CD14-positive monocyte (primary cell): ENCODE measurements around the gene BLZF1. TPM values are rescaled to one million over a fixed set of nuclear protein-coding genes. Genes with fewer than 3 reads are reported as not detected.

Experiments
- DNase-seq, 3 donors: peaks; one replicate each; pipeline ENCODE4 v3.0.0-alpha.2; 2011 to 2022
- H2AFZ ChIP-seq: 2 replicates; pipeline ENCODE4 v1.6.0; 2012; ENCODE audit warnings: mild to moderate bottlenecking, low read depth, low read length, inconsistent platforms; ENCODE audit not compliant: insufficient read depth, poor library complexity, severe bottlenecking
- H3K27ac ChIP-seq, 2 donors: 1 replicate in 1 of 2; 2 replicates in 1 of 2; pipeline ENCODE4 v1.5.1; 2012 to 2013; ENCODE audit warnings: low read length in 2 of 2, control low read depth in 1 of 2, inconsistent platforms in 1 of 2, low read depth in 1 of 2, mild to moderate bottlenecking in 1 of 2
- H3K27me3 ChIP-seq, 2 donors: one replicate each; pipeline versions ENCODE4 v1.6.0 to v1.6.1; 2011 to 2013; ENCODE audit warnings: low read length in 2 of 2; ENCODE audit not compliant: control insufficient read depth in 2 of 2, insufficient read depth in 2 of 2
- H3K36me3 ChIP-seq, 2 donors: replicated peaks in 1 of 2; 1 replicate in 1 of 2; 2 replicates in 1 of 2; pipeline versions ENCODE4 v1.5.1 to v1.6.1; 2012 to 2013; ENCODE audit warnings: low read length in 2 of 2, control low read depth in 1 of 2, inconsistent platforms in 1 of 2, mild to moderate bottlenecking in 1 of 2; ENCODE audit not compliant: insufficient read depth in 2 of 2, control insufficient read depth in 1 of 2
- H3K4me1 ChIP-seq, 2 donors: 1 replicate in 1 of 2; 2 replicates in 1 of 2; pipeline versions ENCODE4 v1.5.1 to v1.6.1; 2012 to 2013; ENCODE audit warnings: low read length in 2 of 2, control low read depth in 1 of 2, inconsistent platforms in 1 of 2, mild to moderate bottlenecking in 1 of 2, moderate library complexity in 1 of 2; ENCODE audit not compliant: insufficient read depth in 2 of 2, control insufficient read depth in 1 of 2
- H3K4me2 ChIP-seq: replicated peaks from 2 replicates; pipeline ENCODE3; 2012; ENCODE audit warnings: low read length, moderate library complexity, mild to moderate bottlenecking; ENCODE audit not compliant: poor library complexity, severe bottlenecking; ENCODE audit errors: extremely low read depth
- H3K4me3 ChIP-seq, 3 experiments: fragments of 200-600 bp in 1 of 3; sonication (generic) in 1 of 3; replicated peaks in 1 of 3; 1 replicate in 2 of 3; 2 replicates in 1 of 3; pipeline ENCODE4 v1.5.1; 2011 to 2013; ENCODE audit warnings: low read length in 3 of 3, mild to moderate bottlenecking in 3 of 3, control low read depth in 2 of 3, low read depth in 2 of 3, inconsistent platforms in 1 of 3, moderate library complexity in 1 of 3
- H3K79me2 ChIP-seq: 2 replicates; pipeline ENCODE4 v1.6.0; 2012; ENCODE audit warnings: mild to moderate bottlenecking, control low read depth, inconsistent platforms, low read length, moderate library complexity; ENCODE audit not compliant: insufficient read depth
- H3K9ac ChIP-seq: 2 replicates; pipeline ENCODE4 v1.6.0; 2017; ENCODE audit warnings: low read length, mild to moderate bottlenecking; ENCODE audit not compliant: insufficient read depth, poor library complexity, severe bottlenecking
- H3K9me3 ChIP-seq, 2 donors: replicated peaks in 1 of 2; 1 replicate in 1 of 2; 2 replicates in 1 of 2; pipeline versions ENCODE4 v1.5.1 to v1.6.1; 2012 to 2013; ENCODE audit warnings: low read length in 2 of 2, control low read depth in 1 of 2; ENCODE audit not compliant: control insufficient read depth in 1 of 2, insufficient read depth in 1 of 2
- H4K20me1 ChIP-seq: 2 replicates; pipeline ENCODE4 v1.6.0; 2012; ENCODE audit warnings: mild to moderate bottlenecking, low read length, control low read depth, moderate library complexity; ENCODE audit not compliant: insufficient read depth
- H3K27ac Mint-ChIP-seq, 7 donors: one replicate each; pipeline ENCODE4 v1.8.0; 2020; ENCODE audit warnings: mild to moderate bottlenecking in 7 of 7, mixed read lengths in 7 of 7, moderate library complexity in 6 of 7, inconsistent platforms in 2 of 7
- H3K27me3 Mint-ChIP-seq, 3 donors: one replicate each; pipeline ENCODE4 v1.8.0; 2021 to 2022; ENCODE audit warnings: low read depth in 3 of 3, mild to moderate bottlenecking in 3 of 3, mixed read lengths in 3 of 3, moderate library complexity in 3 of 3, inconsistent platforms in 1 of 3
- H3K36me3 Mint-ChIP-seq, 2 donors: one replicate each; pipeline ENCODE4 v1.8.0; 2020; ENCODE audit warnings: mixed read lengths in 2 of 2, inconsistent platforms in 1 of 2, mild to moderate bottlenecking in 1 of 2
- H3K4me1 Mint-ChIP-seq: one replicate; pipeline ENCODE4 v1.8.0; 2020; ENCODE audit warnings: mild to moderate bottlenecking, mixed read lengths
- H3K4me3 Mint-ChIP-seq, 2 donors: one replicate each; pipeline ENCODE4 v1.8.0; 2020; ENCODE audit warnings: mild to moderate bottlenecking in 2 of 2, mixed read lengths in 2 of 2, moderate library complexity in 1 of 2
- H3K9me3 Mint-ChIP-seq, 7 donors: one replicate each; pipeline ENCODE4 v1.8.0; 2020 to 2022; ENCODE audit warnings: mixed read lengths in 7 of 7, mild to moderate bottlenecking in 6 of 7, moderate library complexity in 6 of 7, inconsistent platforms in 2 of 7
- WGBS: methylation state at CpG from one replicate; pipeline ENCODE4 v1.1.5; 2013; ENCODE audit warnings: missing lambda C conversion rate; ENCODE audit not compliant: insufficient coverage; 5-methylcytosine and 5-hydroxymethylcytosine counted together
- intact Hi-C, 2 donors: fragments of 100-400 bp; cut with micrococcal nuclease; formaldehyde crosslinking; loops; one replicate each; pipeline versions ENCODE4 v1.15.0 to v1.15.1; 2023
- polyA plus RNA-seq, 3 donors: library from polyadenylated mRNA; depleted of rRNA in 1 of 3; unstranded in 2 of 3; stranded (reverse) in 1 of 3; fragments of 300-500 nt in 2 of 3; fragments of >200 nt in 1 of 3; fragmentation: Illumina TruSeq in 2 of 3; gene quantifications; 1 replicate in 2 of 3; 2 replicates in 1 of 3; pipeline ENCODE4 v1.2.3, GENCODE V29; 2012 to 2021
- TF ChIP-seq, protein P1 (sequence below): fragments of 200-600 bp; IDR thresholded peaks from one replicate; pipeline ENCODE4 v1.8.0; 2022; ENCODE audit warnings: antibody characterized with exemption, mild to moderate bottlenecking

Gene BLZF1
- polyA plus RNA-seq, 3 donors = 4.8 to 7.9 (median 5.5) TPM

DNA sequence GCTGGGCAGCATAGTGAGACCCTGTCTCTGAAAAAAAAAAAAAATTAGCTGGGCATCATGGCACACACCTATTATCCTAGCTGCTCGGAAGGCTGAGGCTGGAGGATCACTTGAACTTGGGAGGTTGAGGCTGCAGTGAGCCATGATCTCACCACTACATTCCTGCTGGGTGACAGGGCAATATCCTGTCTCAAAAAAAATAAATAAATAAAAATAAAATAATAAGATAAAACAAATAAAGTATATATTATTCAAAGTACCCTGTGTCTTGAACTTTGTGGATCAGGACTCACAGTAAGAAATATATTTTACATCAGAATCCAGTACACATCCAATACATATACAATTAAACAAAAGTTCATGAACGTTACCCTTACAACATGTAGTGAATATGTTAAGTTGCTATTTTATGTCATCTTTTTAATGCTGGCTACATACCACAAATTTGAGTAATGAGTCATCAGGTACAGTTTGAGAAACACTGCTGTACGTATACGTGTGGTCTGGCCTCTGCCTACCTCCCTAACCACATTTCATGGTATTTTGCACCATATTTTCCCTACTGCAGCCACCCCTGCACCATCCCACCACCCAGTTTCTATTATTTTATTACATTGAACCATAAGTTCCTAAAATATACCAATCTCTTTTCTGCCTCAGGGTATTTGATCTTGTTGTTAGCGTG is 4.8 kb upstream of the BLZF1 start:
- 10% methylated on average over 2 of the region's 5 CpGs for WGBS
- H3K27ac Mint-ChIP-seq = no peak overlapping the region
- H3K36me3 ChIP-seq = no peaks in the 10 kb centered on the region
- H3K27ac ChIP-seq = no peak overlapping the region
- no peak overlapping the region for H2AFZ ChIP-seq
- H3K79me2 ChIP-seq = peaks cover under 1% of the 10 kb centered on the region
- no peaks in the 10 kb centered on the region for H4K20me1 ChIP-seq
- TF ChIP-seq, protein P1, sequence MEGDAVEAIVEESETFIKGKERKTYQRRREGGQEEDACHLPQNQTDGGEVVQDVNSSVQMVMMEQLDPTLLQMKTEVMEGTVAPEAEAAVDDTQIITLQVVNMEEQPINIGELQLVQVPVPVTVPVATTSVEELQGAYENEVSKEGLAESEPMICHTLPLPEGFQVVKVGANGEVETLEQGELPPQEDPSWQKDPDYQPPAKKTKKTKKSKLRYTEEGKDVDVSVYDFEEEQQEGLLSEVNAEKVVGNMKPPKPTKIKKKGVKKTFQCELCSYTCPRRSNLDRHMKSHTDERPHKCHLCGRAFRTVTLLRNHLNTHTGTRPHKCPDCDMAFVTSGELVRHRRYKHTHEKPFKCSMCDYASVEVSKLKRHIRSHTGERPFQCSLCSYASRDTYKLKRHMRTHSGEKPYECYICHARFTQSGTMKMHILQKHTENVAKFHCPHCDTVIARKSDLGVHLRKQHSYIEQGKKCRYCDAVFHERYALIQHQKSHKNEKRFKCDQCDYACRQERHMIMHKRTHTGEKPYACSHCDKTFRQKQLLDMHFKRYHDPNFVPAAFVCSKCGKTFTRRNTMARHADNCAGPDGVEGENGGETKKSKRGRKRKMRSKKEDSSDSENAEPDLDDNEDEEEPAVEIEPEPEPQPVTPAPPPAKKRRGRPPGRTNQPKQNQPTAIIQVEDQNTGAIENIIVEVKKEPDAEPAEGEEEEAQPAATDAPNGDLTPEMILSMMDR = no peak
- H3K9ac ChIP-seq = no peak overlapping the region
- no peaks in the 10 kb centered on the region for H3K4me1 Mint-ChIP-seq
- H3K4me3 Mint-ChIP-seq = no peak overlapping the region
- no peak for DNase-seq
- no peaks in the 10 kb centered on the region for H3K27me3 Mint-ChIP-seq
- H3K9me3 Mint-ChIP-seq = peaks cover 0 to 5% (median 5%) of the 10 kb centered on the region in 7 donors
- H3K4me1 ChIP-seq = peaks cover 7% of the 10 kb centered on the region in 2 donors
- H3K27me3 ChIP-seq = no peaks in the 10 kb centered on the region
- peaks cover 0 to 3% of the 10 kb centered on the region in 2 donors for H3K9me3 ChIP-seq
- no peak overlapping the region for H3K4me2 ChIP-seq
- peaks cover 0 to 3% of the 10 kb centered on the region in 2 donors for H3K36me3 Mint-ChIP-seq
- H3K4me3 ChIP-seq = no peak overlapping the region
- intact Hi-C loops = loop anchor here in 1 of 2 donors (10.0 kb wide), 2 partner anchors 258 to 532 kb away; partner anchors contain the start of genes ATP1B1 and SCYL3

DNA sequence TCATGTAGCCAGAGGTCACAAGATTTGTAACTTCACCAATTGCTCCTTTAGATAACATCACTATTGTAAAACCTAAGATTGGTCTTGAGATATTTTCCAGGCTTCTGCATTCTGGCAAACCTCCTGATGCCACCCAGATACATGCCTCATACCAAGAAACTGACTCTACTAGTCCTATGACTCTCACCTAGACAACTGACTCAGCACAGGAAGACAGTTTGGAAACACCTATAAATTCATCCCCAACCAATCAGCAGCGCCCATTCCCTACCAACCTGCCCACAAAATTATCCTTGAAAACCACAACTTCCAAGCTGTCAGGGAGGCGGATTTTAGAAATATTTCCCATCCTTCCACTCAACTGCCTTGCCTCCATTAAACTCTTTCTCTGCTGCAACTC is 3.0 kb upstream of the BLZF1 start:
- Histone ChIP-seq H3K9ac (no peak overlapping the region), H3K27me3 (no peaks in the 10 kb centered on the region), H3K79me2 (peaks cover 18% of the 10 kb centered on the region), H3K4me3 (no peak overlapping the region), H3K27ac (no peak overlapping the region), H3K4me2 (no peak overlapping the region), H3K36me3 (peaks cover under 1 to 4% of the 10 kb centered on the region in 2 donors), H3K4me1 (peaks cover 7 to 18% of the 10 kb centered on the region in 2 donors), H2AFZ (no peak overlapping the region), H3K9me3 (peaks cover 0 to 3% of the 10 kb centered on the region in 2 donors), H4K20me1 (no peaks in the 10 kb centered on the region)
- Mint-ChIP-seq H3K27me3 (no peaks in the 10 kb centered on the region), H3K4me3 (no peak overlapping the region), H3K36me3 (peaks cover 3 to 6% of the 10 kb centered on the region in 2 donors), H3K9me3 (peaks cover 0 to 5% (median 5%) of the 10 kb centered on the region in 7 donors), H3K27ac (no peak overlapping the region), H3K4me1 (peaks cover 3% of the 10 kb centered on the region)
- no peak for DNase-seq
- WGBS = 80% methylated on average over 1 of the region's 2 CpGs
- intact Hi-C loops = loop anchor here in 1 of 2 donors (5.0 to 10.0 kb wide), 3 partner anchors 122 to 530 kb away; partner anchors contain the start of genes ATP1B1, SCYL3 and SLC19A2
- TF ChIP-seq, protein P1 = no peak
